HEK293 (cell line): ENCODE measurements around the gene CD300LF.

Source experiments
- CTCF ChIA-PET: fragments of 350-600 bp; formaldehyde crosslinking; extraction: SDS; loops from one replicate; lab custom pipeline; 2021; ENCODE audit warnings: antibody characterized with exemption; lab: Yijun Ruan, JAX
- POLR2A ChIA-PET: fragments of 300-600 bp; formaldehyde crosslinking; extraction: SDS; loops from one replicate; lab custom pipeline; 2020; ENCODE audit warnings: antibody characterized with exemption, inconsistent platforms; lab: Yijun Ruan, JAX
- H3K27ac ChIP-seq: fragments of 200-500 bp; sonication (Bioruptor generic); 2 replicates; pipeline ENCODE4 v1.5.1; 2014; ENCODE audit warnings: low read depth, low read length, control low read depth, inconsistent platforms; ENCODE audit errors: extremely low read depth
- H3K36me3 ChIP-seq, 2 experiments: fragments of 200-500 bp in 1 of 2; sonication (Bioruptor generic) in 1 of 2; 1 replicate in 1 of 2; 2 replicates in 1 of 2; pipeline ENCODE4 v1.5.1; 2014 to 2017; ENCODE audit warnings: inconsistent platforms in 2 of 2, low read length in 2 of 2; ENCODE audit not compliant: control insufficient read depth in 2 of 2, insufficient read depth in 1 of 2
- H3K4me1 ChIP-seq: fragments of 200-500 bp; sonication (Bioruptor generic); 2 replicates; pipeline ENCODE4 v1.5.1; 2014; ENCODE audit warnings: mild to moderate bottlenecking, low read length, inconsistent platforms; ENCODE audit not compliant: control insufficient read depth, insufficient read depth
- H3K4me3 ChIP-seq: 2 replicates; pipeline ENCODE4 v1.5.1; 2011; ENCODE audit warnings: low read depth, mild to moderate bottlenecking, control low read depth, low read length, moderate library complexity
- H3K9me3 ChIP-seq: fragments of 200-500 bp; sonication (Bioruptor generic); 2 replicates; pipeline ENCODE4 v1.5.1; 2014; ENCODE audit warnings: low read depth, low read length, inconsistent platforms; ENCODE audit not compliant: control insufficient read depth, insufficient read depth
- GLIS2 ChIP-seq: fragments of 450-650 bp; formaldehyde crosslinking; IDR thresholded peaks from 2 replicates; pipeline ENCODE4 v1.5.1; 2016; ENCODE audit warnings: missing biosample characterization, missing genetic modification characterization
- IKZF3 ChIP-seq: fragments of 450-650 bp; IDR thresholded peaks from 2 replicates; pipeline ENCODE4 v1.5.0; 2018; ENCODE audit warnings: missing biosample characterization, mild to moderate bottlenecking, missing genetic modification characterization, moderate library complexity
- KLF16 ChIP-seq: fragments of 450-650 bp; formaldehyde crosslinking; IDR thresholded peaks from 2 replicates; pipeline ENCODE4 v1.5.1; 2017; ENCODE audit warnings: missing biosample characterization, missing genetic modification characterization
- KLF8 ChIP-seq: fragments of 450-650 bp; formaldehyde crosslinking; IDR thresholded peaks from 2 replicates; pipeline ENCODE4 v1.5.1; 2016; ENCODE audit warnings: missing biosample characterization, missing genetic modification characterization
- OVOL3 ChIP-seq: fragments of 450-650 bp; formaldehyde crosslinking; IDR thresholded peaks from 2 replicates; pipeline ENCODE4 v1.5.1; 2016; ENCODE audit warnings: missing biosample characterization, missing genetic modification characterization
- RBAK ChIP-seq: fragments of 450-650 bp; formaldehyde crosslinking; IDR thresholded peaks from 2 replicates; pipeline ENCODE4 v1.5.1; 2016; ENCODE audit warnings: missing biosample characterization, missing genetic modification characterization
- SP3 ChIP-seq: fragments of 450-650 bp; formaldehyde crosslinking; IDR thresholded peaks from 2 replicates; pipeline ENCODE4 v1.5.1; 2016; ENCODE audit warnings: missing biosample characterization, missing genetic modification characterization
- TRIM28 ChIP-seq: IDR thresholded peaks from 2 replicates; pipeline ENCODE4 v1.6.1; 2011; ENCODE audit warnings: low read length, control low read depth, borderline replicate concordance
- ZBTB1 ChIP-seq: fragments of 450-650 bp; formaldehyde crosslinking; IDR thresholded peaks from 2 replicates; pipeline ENCODE4 v1.5.1; 2016; ENCODE audit warnings: missing biosample characterization, missing genetic modification characterization
- ZBTB11 ChIP-seq: fragments of 450-650 bp; formaldehyde crosslinking; conservative IDR thresholded peaks from 2 replicates; pipeline ENCODE4 v1.5.1; 2016; ENCODE audit warnings: low read depth, missing biosample characterization, missing genetic modification characterization
- ZBTB44 ChIP-seq: fragments of 450-650 bp; IDR thresholded peaks from 2 replicates; pipeline ENCODE4 v1.5.1; 2018; ENCODE audit warnings: missing biosample characterization, mild to moderate bottlenecking, missing genetic modification characterization
- ZFHX2 ChIP-seq: fragments of 450-650 bp; formaldehyde crosslinking; conservative IDR thresholded peaks from 2 replicates; pipeline ENCODE4 v1.5.1; 2016; ENCODE audit warnings: missing biosample characterization, missing genetic modification characterization
- ZFP3 ChIP-seq: fragments of 450-650 bp; formaldehyde crosslinking; IDR thresholded peaks from 2 replicates; pipeline ENCODE4 v1.5.1; 2016; ENCODE audit warnings: low read depth, missing biosample characterization, missing genetic modification characterization
- ZFP41 ChIP-seq: fragments of 450-650 bp; formaldehyde crosslinking; IDR thresholded peaks from 2 replicates; pipeline ENCODE4 v1.5.1; 2016; ENCODE audit warnings: missing biosample characterization, missing genetic modification characterization, borderline replicate concordance
- ZNF266 ChIP-seq: fragments of 450-650 bp; formaldehyde crosslinking; IDR thresholded peaks from 2 replicates; pipeline ENCODE4 v1.5.1; 2016; ENCODE audit warnings: missing biosample characterization, missing genetic modification characterization, low read depth
- ZNF280D ChIP-seq: fragments of 450-650 bp; formaldehyde crosslinking; IDR thresholded peaks from 2 replicates; pipeline ENCODE4 v1.5.1; 2016; ENCODE audit warnings: missing biosample characterization, missing genetic modification characterization
- ZNF37A ChIP-seq: fragments of 450-650 bp; IDR thresholded peaks from 2 replicates; pipeline ENCODE4 v1.5.1; 2018; ENCODE audit warnings: missing biosample characterization, missing genetic modification characterization
- ZNF596 ChIP-seq: fragments of 450-650 bp; IDR thresholded peaks from 2 replicates; pipeline ENCODE4 v1.5.0; 2018; ENCODE audit warnings: missing biosample characterization, mild to moderate bottlenecking, missing genetic modification characterization, moderate library complexity
- ZXDB ChIP-seq: fragments of 450-650 bp; formaldehyde crosslinking; IDR thresholded peaks from 2 replicates; pipeline ENCODE4 v1.5.1; 2016; ENCODE audit warnings: missing biosample characterization, missing genetic modification characterization

Gene CD300LF

GRCh38 chr17:74757502-74757901 is 44.8 kb upstream of the CD300LF start (continued):
- no peak for TF ChIP-seq ZBTB11 (tag by site-specific recombination)

GRCh38 chr17:74756891-74757290 is 44.2 kb upstream of the CD300LF start:
- H3K9me3 ChIP-seq: no peaks in the 10 kb centered on the region
- H3K4me1 ChIP-seq: peaks cover 14% of the 10 kb centered on the region
- no peak overlapping the region for H3K27ac ChIP-seq
- ChIA-PET CTCF (interaction anchor here (0.7 to 2.8 kb wide), 4 partner anchors 12 to 95 kb away, joined by 4 to 15 read pairs (median 10); partner anchors contain the start of gene RAB37), POLR2A (interaction anchor here (2.0 to 3.7 kb wide), 2 partner anchors 7 to 20 kb away, joined by 8 to 22 read pairs; partner anchors contain the start of gene NAT9)
- no peak for TF ChIP-seq ZFP41 (tag by site-specific recombination)
- no peak for TF ChIP-seq ZNF596 (tag by site-specific recombination)
- TF ChIP-seq ZXDB (tag by site-specific recombination): no peak
- TF ChIP-seq KLF16 (tag by site-specific recombination): no peak
- TF ChIP-seq ZFHX2 (tag by site-specific recombination): no peak
- no peak for TF ChIP-seq ZNF280D (tag by site-specific recombination)
- TF ChIP-seq OVOL3 (tag by site-specific recombination): no peak
- no peak for TF ChIP-seq ZFP3 (tag by site-specific recombination)
- no peak for TF ChIP-seq GLIS2
- no peak for TF ChIP-seq ZBTB44 (tag by site-specific recombination)
- TF ChIP-seq IKZF3 (tag by site-specific recombination): no peak
- TF ChIP-seq ZNF37A (tag by site-specific recombination): no peak
- TF ChIP-seq ZBTB1: no peak
- TF ChIP-seq SP3 (tag by site-specific recombination): no peak
- TF ChIP-seq RBAK (tag by site-specific recombination): no peak
- no peak for TF ChIP-seq KLF8 (tag by site-specific recombination)
- no peak for TF ChIP-seq ZNF266 (tag by site-specific recombination)
- TF ChIP-seq TRIM28: no peak
- no peak overlapping the region for H3K4me3 ChIP-seq
- no peaks in the 10 kb centered on the region for H3K36me3 ChIP-seq
